HEK293 (cell line): ENCODE results near the gene OR4Q3.
A peak's percentile ranks its signal among the peaks of the same experiment; 100 is the strongest.

Experiments used
- CTCF ChIA-PET: fragments of 350-600 bp; formaldehyde crosslinking; extraction: SDS; loops from one replicate; lab custom pipeline; 2021; ENCODE audit warnings: antibody characterized with exemption; lab: Yijun Ruan, JAX
- POLR2A ChIA-PET: fragments of 300-600 bp; formaldehyde crosslinking; extraction: SDS; loops from one replicate; lab custom pipeline; 2020; ENCODE audit warnings: antibody characterized with exemption, inconsistent platforms; lab: Yijun Ruan, JAX
- H3K27ac ChIP-seq: fragments of 200-500 bp; sonication (Bioruptor generic); 2 replicates; pipeline ENCODE4 v1.5.1; 2014; ENCODE audit warnings: low read depth, low read length, control low read depth, inconsistent platforms; ENCODE audit errors: extremely low read depth
- H3K36me3 ChIP-seq, 2 experiments: fragments of 200-500 bp in 1 of 2; sonication (Bioruptor generic) in 1 of 2; 1 replicate in 1 of 2; 2 replicates in 1 of 2; pipeline ENCODE4 v1.5.1; 2014 to 2017; ENCODE audit warnings: inconsistent platforms in 2 of 2, low read length in 2 of 2; ENCODE audit not compliant: control insufficient read depth in 2 of 2, insufficient read depth in 1 of 2
- H3K4me1 ChIP-seq: fragments of 200-500 bp; sonication (Bioruptor generic); 2 replicates; pipeline ENCODE4 v1.5.1; 2014; ENCODE audit warnings: mild to moderate bottlenecking, low read length, inconsistent platforms; ENCODE audit not compliant: control insufficient read depth, insufficient read depth
- H3K4me3 ChIP-seq: 2 replicates; pipeline ENCODE4 v1.5.1; 2011; ENCODE audit warnings: low read depth, mild to moderate bottlenecking, control low read depth, low read length, moderate library complexity
- H3K9me3 ChIP-seq: fragments of 200-500 bp; sonication (Bioruptor generic); 2 replicates; pipeline ENCODE4 v1.5.1; 2014; ENCODE audit warnings: low read depth, low read length, inconsistent platforms; ENCODE audit not compliant: control insufficient read depth, insufficient read depth
- ATF2 ChIP-seq: fragments of 450-650 bp; formaldehyde crosslinking; IDR thresholded peaks from 2 replicates; pipeline ENCODE4 v1.5.1; 2016; ENCODE audit warnings: missing biosample characterization, missing genetic modification characterization, low read depth
- FEZF1 ChIP-seq: fragments of 450-650 bp; formaldehyde crosslinking; IDR thresholded peaks from 2 replicates; pipeline ENCODE4 v1.5.1; 2016; ENCODE audit warnings: missing biosample characterization, missing genetic modification characterization
- GLIS1 ChIP-seq: fragments of 450-650 bp; formaldehyde crosslinking; IDR thresholded peaks from 2 replicates; pipeline ENCODE4 v1.5.1; 2016; ENCODE audit warnings: missing biosample characterization, missing genetic modification characterization
- IKZF3 ChIP-seq: fragments of 450-650 bp; IDR thresholded peaks from 2 replicates; pipeline ENCODE4 v1.5.0; 2018; ENCODE audit warnings: missing biosample characterization, mild to moderate bottlenecking, missing genetic modification characterization, moderate library complexity
- KLF1 ChIP-seq: fragments of 450-650 bp; formaldehyde crosslinking; IDR thresholded peaks from 2 replicates; pipeline ENCODE4 v1.5.1; 2016; ENCODE audit warnings: missing biosample characterization, missing genetic modification characterization
- KLF17 ChIP-seq: fragments of 450-650 bp; formaldehyde crosslinking; IDR thresholded peaks from 2 replicates; pipeline ENCODE4 v1.5.1; 2016; ENCODE audit warnings: missing biosample characterization, missing genetic modification characterization
- MEIS1 ChIP-seq: sonication (generic); formaldehyde crosslinking; IDR thresholded peaks from 2 replicates; pipeline ENCODE4 v1.8.1; 2022; ENCODE audit warnings: missing genetic modification reagents, mild to moderate bottlenecking, borderline replicate concordance
- WT1 ChIP-seq: fragments of 450-650 bp; formaldehyde crosslinking; IDR thresholded peaks from 2 replicates; pipeline ENCODE4 v1.5.1; 2016; ENCODE audit warnings: missing biosample characterization, missing genetic modification characterization
- ZNF157 ChIP-seq: fragments of 450-650 bp; formaldehyde crosslinking; IDR thresholded peaks from 2 replicates; pipeline ENCODE4 v1.5.1; 2016; ENCODE audit warnings: missing biosample characterization, missing genetic modification characterization
- ZNF19 ChIP-seq: fragments of 450-650 bp; formaldehyde crosslinking; IDR thresholded peaks from 2 replicates; pipeline ENCODE4; 2016; ENCODE audit warnings: missing biosample characterization, missing genetic modification characterization, low read depth
- ZNF274 ChIP-seq, 2 experiments: fragments of 200-500 bp in 1 of 2; fragments of 450-650 bp in 1 of 2; sonication (Bioruptor generic) in 1 of 2; formaldehyde crosslinking in 1 of 2; IDR thresholded peaks; 2 replicates each; pipeline versions ENCODE4 v1.5.1 to v1.6.1; 2014 to 2016; ENCODE audit warnings: borderline replicate concordance in 1 of 2, inconsistent platforms in 1 of 2, low read length in 1 of 2, missing biosample characterization in 1 of 2, missing genetic modification characterization in 1 of 2
- ZNF404 ChIP-seq: fragments of 450-650 bp; formaldehyde crosslinking; IDR thresholded peaks from 2 replicates; pipeline ENCODE4 v1.5.1; 2017; ENCODE audit warnings: missing biosample characterization, missing genetic modification characterization
- ZNF501 ChIP-seq: fragments of 450-650 bp; formaldehyde crosslinking; IDR thresholded peaks from 2 replicates; pipeline ENCODE4 v1.5.1; 2016; ENCODE audit warnings: missing biosample characterization, missing genetic modification characterization
- ZNF549 ChIP-seq: fragments of 450-650 bp; IDR thresholded peaks from 2 replicates; pipeline ENCODE4 v1.5.1; 2018; ENCODE audit warnings: missing biosample characterization, missing genetic modification characterization, mild to moderate bottlenecking, inconsistent platforms, moderate library complexity
- ZNF571 ChIP-seq: fragments of 450-650 bp; formaldehyde crosslinking; IDR thresholded peaks from 2 replicates; pipeline ENCODE4 v1.5.0; 2017; ENCODE audit warnings: missing biosample characterization, missing genetic modification characterization
- ZNF645 ChIP-seq: fragments of 450-650 bp; formaldehyde crosslinking; IDR thresholded peaks from 2 replicates; pipeline ENCODE4; 2016; ENCODE audit warnings: missing biosample characterization, missing genetic modification characterization
- ZNF692 ChIP-seq: fragments of 450-650 bp; formaldehyde crosslinking; IDR thresholded peaks from 2 replicates; pipeline ENCODE4 v1.5.1; 2016; ENCODE audit warnings: missing biosample characterization, missing genetic modification characterization
- ZSCAN18 ChIP-seq: fragments of 450-650 bp; formaldehyde crosslinking; IDR thresholded peaks from 2 replicates; pipeline ENCODE4 v1.5.1; 2016; ENCODE audit warnings: missing biosample characterization, missing genetic modification characterization

Gene OR4Q3

GRCh38 chr14:19743256-19743655, at the start of gene OR4Q3:
OR4Q3 (plus strand) TSS chr14:19743571.
- Histone ChIP-seq H3K27ac (no peak within 1 kb of the TSS), H3K4me3 (no peak within 1 kb of the TSS)
- CTCF ChIA-PET: interaction anchor here (0.7 kb wide), 1 partner anchor 41 kb away, joined by 4 read pairs; no protein-coding TSS in a partner anchor

GRCh38 chr14:19729359-19729758, 14.0 kb upstream of the OR4Q3 start:
- no peak for TF ChIP-seq ZNF274 (IDR thresholded peaks at IDR 0.05; ENCODE audit: low read length)
- no peak for TF ChIP-seq ZNF274 (tag by site-specific recombination; IDR thresholded peaks at IDR 0.05; ENCODE audit: borderline replicate concordance)
- TF ChIP-seq ZNF501 (tag by site-specific recombination): no peak
- TF ChIP-seq IKZF3: no peak
- no peak for TF ChIP-seq ZNF404 (tag by site-specific recombination)
- no peak for TF ChIP-seq FEZF1 (tag by site-specific recombination)
- no peak for TF ChIP-seq GLIS1
- no peak for TF ChIP-seq ZNF692 (tag by site-specific recombination)
- no peak for TF ChIP-seq ZNF571 (tag by site-specific recombination)
- no peak for TF ChIP-seq ZNF19 (tag by site-specific recombination)
- no peak for TF ChIP-seq ATF2
- no peak for TF ChIP-seq KLF17 (tag by site-specific recombination)
- TF ChIP-seq ZNF645 (tag by site-specific recombination): no peak
- no peak for TF ChIP-seq WT1 (tag by site-specific recombination)
- no peak for TF ChIP-seq ZNF157 (tag by site-specific recombination)
- no peak for TF ChIP-seq KLF1 (tag by site-specific recombination)
- no peak for TF ChIP-seq MEIS1
- no peaks in the 10 kb centered on the region for H3K4me1 ChIP-seq
- H3K4me3 ChIP-seq: no peak overlapping the region
- POLR2A ChIA-PET: no interaction called here
- no peaks in the 10 kb centered on the region for H3K36me3 ChIP-seq
- CTCF ChIA-PET: no interaction called here
- no peaks in the 10 kb centered on the region for H3K9me3 ChIP-seq
- H3K27ac ChIP-seq: no peak overlapping the region

More at GRCh38 chr14:19743256-19743655, at the start of gene OR4Q3:
- Histone ChIP-seq H3K9me3 (no peaks in the 10 kb centered on the region), H3K36me3 (no peaks in the 10 kb centered on the region), H3K4me1 (no peaks in the 10 kb centered on the region)
- TF ChIP-seq ZSCAN18 (tag by site-specific recombination) (no peak), ZNF549 (tag by site-specific recombination) (0 out of 2 replicates have a peak, but pooled peaks have one; percentile 5)
- POLR2A ChIA-PET: no interaction called here
